LHCN-M2 (cell line): ENCODE data around the gene SEH1L. TPM values are rescaled to one million over a fixed set of nuclear protein-coding genes. Genes with fewer than 3 reads are reported as not detected.
"Not testable (repeated sequence)": the region's sequence is repeated elsewhere in the genome, so short reads cannot be mapped to it uniquely, and the experiment has no call there.

Experiments
- DNase-seq: peaks from one replicate; pipeline ENCODE4 v3.0.0-alpha.2; 2012; ENCODE audit warnings: low read depth
- total RNA-seq: library from RNA; depleted of rRNA; stranded (reverse); fragments of >200 nt; gene quantifications from 2 replicates; pipeline ENCODE4 v1.2.3, GENCODE V29; 2014

Gene SEH1L
- total RNA-seq, 1 experiment from 2014 or later = 36.3 TPM

GRCh38 chr18:12939162-12939561, 8.6 kb upstream of the SEH1L start:
- no peak for DNase-seq

DNA sequence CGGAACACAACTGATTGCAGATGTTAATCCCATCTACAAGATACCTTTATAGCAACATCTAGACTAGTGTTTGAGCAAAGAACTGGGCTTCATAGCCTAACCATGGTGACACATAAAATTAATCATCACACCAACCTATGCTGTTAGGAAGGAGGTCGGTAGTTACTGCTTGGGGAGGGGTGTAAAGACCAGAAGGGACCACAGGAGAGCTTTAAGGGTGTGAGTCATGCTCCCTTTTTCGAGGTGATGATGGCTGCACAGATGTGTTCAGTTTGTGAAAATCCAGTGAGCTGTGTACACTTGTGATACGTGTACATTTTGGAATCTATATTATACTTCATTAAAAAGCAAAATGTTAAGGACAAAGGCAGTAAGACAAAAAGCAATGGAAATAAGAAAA, 4.6 kb upstream of the SEH1L start:
- peak; percentile 8 for DNase-seq

GRCh38 chr18:12944709-12945108, 3.1 kb upstream of the SEH1L start:
- peak; percentile 68 for DNase-seq

DNA sequence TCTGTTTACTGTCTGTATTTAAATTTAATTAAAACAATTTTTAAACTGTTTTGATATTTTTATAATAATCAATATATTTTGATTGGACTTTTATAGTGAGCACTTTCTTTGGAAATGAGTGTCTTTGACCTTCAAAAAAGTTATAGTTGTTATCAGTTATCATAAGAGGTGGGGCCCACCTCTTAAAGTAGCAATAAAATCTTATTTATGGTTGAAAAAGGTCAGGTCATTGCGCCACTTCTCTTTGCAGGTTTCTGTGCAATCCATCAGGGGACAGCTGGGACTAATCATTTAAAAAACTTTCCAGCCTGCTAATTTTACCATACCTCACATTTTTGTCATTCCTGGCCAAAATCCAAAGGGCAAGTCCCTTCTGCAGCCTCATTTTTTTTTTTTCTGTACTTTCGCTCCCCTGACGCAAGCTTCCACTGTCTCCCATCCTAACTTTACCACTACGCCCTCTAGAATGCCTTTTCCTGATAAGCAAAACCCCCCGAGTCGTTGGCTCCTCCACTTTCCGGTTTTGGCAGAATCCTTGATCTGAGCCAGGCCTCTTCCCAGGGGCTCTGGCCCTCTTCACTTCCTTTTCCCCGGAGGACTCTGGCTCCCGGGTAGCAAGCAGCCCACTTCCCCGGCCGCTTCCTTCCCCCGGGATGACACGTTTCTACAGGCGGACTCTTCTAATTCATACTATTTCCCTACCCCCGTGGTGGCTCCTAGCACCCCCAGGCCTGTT, 1.1 kb upstream of the SEH1L start:
- peak; percentile 84 for DNase-seq

DNA sequence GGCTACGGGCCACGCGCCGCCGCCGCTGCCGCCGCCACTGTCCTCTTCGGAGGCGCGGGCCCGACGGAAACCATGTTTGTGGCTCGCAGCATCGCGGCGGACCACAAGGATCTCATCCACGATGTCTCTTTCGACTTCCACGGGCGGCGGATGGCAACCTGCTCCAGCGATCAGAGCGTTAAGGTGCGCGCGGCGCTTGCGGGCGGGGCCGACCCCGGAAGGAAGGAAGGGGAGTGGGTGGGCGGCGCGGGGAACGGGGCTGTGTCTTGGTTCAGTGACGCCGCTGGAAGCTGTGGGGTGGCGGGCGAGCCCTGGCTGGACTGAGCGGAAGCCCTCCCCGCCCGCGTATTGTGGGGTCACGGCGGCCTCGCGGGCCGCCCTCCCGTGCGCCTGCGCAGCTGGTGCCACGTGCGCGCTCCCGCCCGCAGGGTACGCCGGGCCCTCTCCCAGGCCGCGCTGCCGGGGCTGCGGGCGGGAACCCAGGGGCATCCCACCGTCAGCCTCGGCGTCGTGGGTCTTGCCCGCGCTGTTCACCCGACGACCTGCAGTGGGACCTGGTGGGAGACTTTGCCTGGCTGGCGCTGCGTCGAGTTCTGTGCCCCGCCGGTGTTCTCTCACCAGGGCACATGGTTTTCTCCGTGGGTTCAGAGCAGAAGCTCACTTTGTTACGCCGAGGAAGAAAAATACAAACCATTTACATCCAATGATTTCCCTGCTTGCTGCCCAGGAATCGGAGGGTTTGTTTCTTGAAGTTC, 416 bp downstream of the SEH1L start:
- DNase-seq = peak; percentile 90

GRCh38 chr18:12958478-12958877, 10.7 kb downstream of the SEH1L start:
- no peak for DNase-seq

DNA sequence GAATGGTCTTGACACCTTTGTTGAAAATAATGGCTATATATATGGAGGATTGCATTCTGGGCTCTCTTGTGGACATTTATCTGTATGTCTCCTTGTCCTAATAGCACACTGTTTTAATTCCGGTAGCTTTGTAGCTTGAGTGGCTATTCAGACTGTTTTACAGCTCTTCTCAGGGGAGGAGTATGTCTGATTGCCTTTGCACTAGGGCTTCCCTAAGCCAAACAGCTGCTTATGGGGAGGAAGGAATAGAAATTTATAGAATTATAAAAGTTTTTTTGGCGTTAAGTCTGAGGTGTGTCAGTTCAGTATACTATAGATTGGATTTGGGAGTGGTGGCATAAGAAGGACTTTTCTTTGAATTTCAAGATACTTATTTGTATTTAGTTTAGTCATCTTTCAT, 12.6 kb downstream of the SEH1L start:
- no peak for DNase-seq

DNA sequence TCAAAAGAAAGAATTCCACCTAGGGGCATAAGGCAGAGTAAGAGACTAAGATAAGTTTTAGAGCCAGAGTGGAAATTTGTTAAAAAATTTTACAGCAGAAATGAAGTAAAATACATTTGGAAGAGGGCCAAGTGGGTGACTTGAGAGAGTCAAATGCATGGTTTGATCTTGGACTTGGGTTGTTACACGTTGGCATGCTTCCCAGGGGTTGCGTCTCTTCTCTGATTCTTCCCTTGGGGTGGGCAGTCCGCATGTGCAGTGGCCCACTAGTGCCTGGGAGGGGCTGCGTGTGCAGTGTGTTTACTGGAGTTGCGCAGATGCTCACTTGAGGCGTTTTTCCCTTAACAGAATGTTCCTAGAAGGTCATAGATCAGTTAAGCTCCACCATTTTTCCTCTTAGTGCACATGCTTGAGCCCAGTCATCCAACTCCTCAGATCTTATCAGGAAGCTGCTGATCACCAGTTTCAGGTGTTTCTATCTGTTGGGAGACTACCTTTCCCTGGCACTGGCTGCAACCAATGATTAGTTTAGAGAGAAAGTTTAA, 13.1 kb downstream of the SEH1L start:
- DNase-seq = no peak

DNA sequence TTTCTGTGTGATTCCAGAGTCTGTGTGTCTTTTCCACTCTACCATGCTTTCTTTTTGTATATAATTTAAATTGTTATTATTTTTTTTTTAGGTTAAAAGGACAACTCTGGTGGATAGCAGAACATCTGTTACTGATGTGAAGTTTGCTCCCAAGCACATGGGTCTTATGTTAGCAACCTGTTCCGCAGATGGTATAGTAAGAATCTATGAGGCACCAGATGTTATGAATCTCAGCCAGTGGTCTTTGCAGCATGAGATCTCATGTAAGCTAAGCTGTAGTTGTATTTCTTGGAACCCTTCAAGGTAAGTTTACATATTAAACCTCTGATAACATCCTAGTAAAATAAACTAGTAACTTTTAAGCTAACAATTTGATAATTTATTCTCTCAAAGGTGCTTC, 15.3 kb downstream of the SEH1L start:
- no peak for DNase-seq

- no peak for DNase-seq
Measured at GRCh38 chr18:12968115-12968514, 20.3 kb downstream of the SEH1L start.

- no peak for DNase-seq
Measured at GRCh38 chr18:12968619-12969018, 20.8 kb downstream of the SEH1L start.

GRCh38 chr18:12973562-12974213, 25.9 kb downstream of the SEH1L start:
- no peak for DNase-seq

DNA sequence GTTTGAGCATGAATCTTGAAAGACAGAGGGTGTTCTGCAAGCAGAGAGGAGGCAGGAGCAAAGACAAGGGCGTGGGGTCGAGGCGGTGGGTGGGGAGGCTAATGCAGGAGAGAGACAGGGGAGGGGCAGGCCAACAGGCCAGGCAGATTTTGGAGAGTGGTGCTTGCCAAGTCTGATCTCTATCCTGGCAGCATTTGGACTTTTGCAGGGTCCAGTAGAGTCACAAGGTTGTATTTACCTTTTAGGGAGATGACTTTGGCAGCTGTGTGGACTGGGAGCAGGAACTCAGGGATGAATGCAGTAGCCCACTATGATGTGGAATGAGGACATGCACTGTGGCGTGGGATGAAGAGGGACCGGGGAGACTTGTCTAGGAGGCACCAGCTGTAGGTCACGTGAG, 27.7 kb downstream of the SEH1L start:
- no peak for DNase-seq

- no peak for DNase-seq
Measured at GRCh38 chr18:12976305-12976704, 28.5 kb downstream of the SEH1L start.

- DNase-seq = not testable (repeated sequence)
Measured at GRCh38 chr18:12980065-12980464, 32.3 kb downstream of the SEH1L start.

GRCh38 chr18:12989397-12990122, 41.7 kb downstream of the SEH1L start:
- no peak for DNase-seq

DNA sequence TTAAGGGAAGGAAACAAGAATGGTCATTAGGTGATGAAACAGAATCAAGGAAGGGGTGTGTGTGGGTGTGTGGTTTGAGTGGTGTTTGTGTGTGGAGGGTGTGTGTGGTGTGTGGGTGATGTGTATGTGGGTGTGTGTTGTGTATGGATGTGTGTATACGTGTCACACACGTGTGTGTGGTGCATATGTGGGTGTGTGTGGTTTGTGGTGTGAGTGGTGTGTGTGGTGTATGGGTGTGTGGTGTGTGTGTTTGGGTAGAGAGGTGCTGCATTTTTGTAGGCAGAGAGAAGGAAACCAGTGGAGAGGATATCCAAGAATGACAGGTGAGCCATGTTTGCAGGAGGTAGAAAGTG, 42.3 kb downstream of the SEH1L start:
- DNase-seq = peak; percentile 5

DNA sequence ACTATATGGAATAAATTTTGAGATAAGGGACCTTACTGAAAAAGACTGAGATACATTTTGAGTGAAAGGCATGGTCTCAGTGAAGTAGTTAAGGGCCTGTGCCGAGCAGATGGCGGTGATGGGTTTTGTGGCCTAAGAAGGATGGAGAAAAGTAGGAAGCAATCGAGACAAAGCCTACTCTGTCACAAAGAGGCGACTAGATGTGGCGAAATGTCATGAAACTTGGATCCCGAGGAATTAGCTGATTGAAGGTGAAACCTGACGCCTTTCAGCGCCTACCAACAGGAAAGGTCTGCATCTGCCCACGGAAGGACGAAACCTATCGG, 42.8 kb downstream of the SEH1L start:
- no peak for DNase-seq

DNA sequence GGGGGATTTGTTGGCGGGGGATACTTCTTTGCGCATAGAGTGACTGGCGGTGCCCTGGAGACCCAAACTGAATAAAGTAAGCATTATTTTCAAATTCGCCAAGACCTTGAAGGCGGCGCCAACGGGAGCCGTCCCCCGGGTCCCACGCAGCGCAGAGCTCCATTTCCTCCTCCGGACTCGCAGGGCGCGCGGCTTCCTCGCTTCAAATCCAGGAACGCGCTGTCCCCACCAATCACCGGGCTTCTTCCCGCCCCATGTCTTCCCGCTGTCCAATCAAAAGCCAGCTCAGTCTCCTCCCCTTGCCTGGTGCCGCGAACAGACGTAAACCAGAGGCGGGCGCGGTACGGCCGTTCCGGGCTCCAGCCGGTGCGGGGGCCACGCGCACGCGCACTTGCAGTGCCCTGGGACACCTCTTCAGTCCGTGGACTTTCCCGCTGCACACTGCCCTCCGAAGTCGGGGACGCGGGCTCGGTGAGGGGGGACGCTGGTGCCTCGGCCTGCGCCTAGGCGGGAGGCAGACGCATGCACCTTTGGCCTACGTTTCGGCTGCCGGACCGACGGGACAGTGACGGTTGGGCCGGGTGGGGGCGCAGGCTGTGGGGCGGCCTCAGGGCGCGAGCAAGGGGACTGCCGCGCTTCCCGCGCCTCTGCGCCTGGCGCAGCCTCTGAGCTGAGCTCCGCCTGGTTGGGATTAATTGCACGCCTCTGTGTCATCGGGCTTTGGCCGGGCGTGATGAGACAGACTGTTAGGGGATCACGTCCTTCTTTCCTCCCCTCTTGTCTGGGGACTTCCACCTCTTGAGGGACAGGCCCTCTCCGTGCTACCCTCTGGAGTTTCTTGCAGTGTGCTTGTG, 43.4 kb downstream of the SEH1L start, which contains the start of gene CEP192:
Gene CEP192, plus strand, starts transcription at position 396 of the 854 bp plus-strand sequence. CDS start 8,063 bp downstream, outside the sequence.
- DNase-seq = peak; percentile 98

GRCh38 chr18:12991821-12992179, 44.0 kb downstream of the SEH1L start:
- no peak for DNase-seq

GRCh38 chr18:12993439-12993838, 45.6 kb downstream of the SEH1L start:
- DNase-seq = no peak
